HFFc6 (cell line): ENCODE data around the gene LTBP2. TPM values are rescaled to one million over a fixed set of nuclear protein-coding genes. Genes with fewer than 3 reads are reported as not detected.

Source experiments
- DNase-seq: peaks from one replicate; pipeline ENCODE4 v3.0.0-alpha.2; 2018
- H3K27ac Mint-ChIP-seq: 2 replicates; pipeline ENCODE4 v1.8.0; 2020; ENCODE audit warnings: mild to moderate bottlenecking, mixed read lengths
- H3K27me3 Mint-ChIP-seq: 2 replicates; pipeline ENCODE4 v1.8.0; 2021; ENCODE audit warnings: mild to moderate bottlenecking, moderate library complexity, mixed read lengths; ENCODE audit not compliant: insufficient read depth
- H3K36me3 Mint-ChIP-seq: 2 replicates; pipeline ENCODE4 v1.8.0; 2021; ENCODE audit warnings: low read depth, mixed read lengths
- H3K4me1 Mint-ChIP-seq: 2 replicates; pipeline ENCODE4 v1.8.0; 2020; ENCODE audit warnings: low read depth, mixed read lengths
- H3K4me3 Mint-ChIP-seq: 2 replicates; pipeline ENCODE4 v1.8.0; 2020; ENCODE audit warnings: mild to moderate bottlenecking, moderate library complexity, mixed read lengths
- H3K9me3 Mint-ChIP-seq: 2 replicates; pipeline ENCODE4 v1.8.0; 2020; ENCODE audit warnings: mild to moderate bottlenecking, mixed read lengths
- total RNA-seq, 6 experiments: library from RNA; stranded (reverse); fragmentation: NEBNext Ultra II Directional; extraction: Animal tissue kit (Norgen Biotek cat#: 25700); gene quantifications; 2 replicates in 1 of 6; 3 replicates in 5 of 6; pipeline ENCODE4 v1.2.3, GENCODE V29; 2021
- TF ChIP-seq, protein P1 (sequence below): fragments of 200-600 bp; sonication (generic); IDR thresholded peaks from 2 replicates; pipeline ENCODE4 v1.5.0; 2021; ENCODE audit warnings: antibody characterized with exemption, mild to moderate bottlenecking

LTBP2 gene
- total RNA-seq, 6 experiments from 2014 or later, result 109 to 165 (median 120) TPM

DNA sequence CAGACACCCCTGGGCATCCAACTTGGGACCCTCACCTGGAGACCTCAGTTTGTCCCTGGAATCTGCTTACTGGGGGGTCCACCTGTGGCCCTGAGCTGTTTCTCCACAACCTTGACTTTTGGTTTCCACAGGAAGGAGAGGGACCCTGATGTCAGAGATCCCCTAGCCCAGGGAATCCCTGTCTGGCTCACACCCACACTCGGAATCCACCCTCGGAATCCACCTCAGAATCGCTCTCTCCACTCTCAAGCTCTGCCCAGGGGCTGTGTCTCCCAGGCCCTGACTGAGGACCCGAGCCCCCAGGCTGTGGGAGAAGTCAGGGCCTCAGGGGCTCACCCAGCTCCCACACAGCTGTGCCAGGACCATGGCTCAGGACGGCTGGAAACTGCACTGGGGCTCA lies 17.4 kb downstream of the LTBP2 start:
- DNase-seq, result no peak
- H3K27me3 Mint-ChIP-seq, result no peaks in the 10 kb centered on the region
- H3K36me3 Mint-ChIP-seq, result no peaks in the 10 kb centered on the region
- TF ChIP-seq, protein P1, sequence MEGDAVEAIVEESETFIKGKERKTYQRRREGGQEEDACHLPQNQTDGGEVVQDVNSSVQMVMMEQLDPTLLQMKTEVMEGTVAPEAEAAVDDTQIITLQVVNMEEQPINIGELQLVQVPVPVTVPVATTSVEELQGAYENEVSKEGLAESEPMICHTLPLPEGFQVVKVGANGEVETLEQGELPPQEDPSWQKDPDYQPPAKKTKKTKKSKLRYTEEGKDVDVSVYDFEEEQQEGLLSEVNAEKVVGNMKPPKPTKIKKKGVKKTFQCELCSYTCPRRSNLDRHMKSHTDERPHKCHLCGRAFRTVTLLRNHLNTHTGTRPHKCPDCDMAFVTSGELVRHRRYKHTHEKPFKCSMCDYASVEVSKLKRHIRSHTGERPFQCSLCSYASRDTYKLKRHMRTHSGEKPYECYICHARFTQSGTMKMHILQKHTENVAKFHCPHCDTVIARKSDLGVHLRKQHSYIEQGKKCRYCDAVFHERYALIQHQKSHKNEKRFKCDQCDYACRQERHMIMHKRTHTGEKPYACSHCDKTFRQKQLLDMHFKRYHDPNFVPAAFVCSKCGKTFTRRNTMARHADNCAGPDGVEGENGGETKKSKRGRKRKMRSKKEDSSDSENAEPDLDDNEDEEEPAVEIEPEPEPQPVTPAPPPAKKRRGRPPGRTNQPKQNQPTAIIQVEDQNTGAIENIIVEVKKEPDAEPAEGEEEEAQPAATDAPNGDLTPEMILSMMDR, result no peak
- peak overlapping the region; percentile 88 for H3K27ac Mint-ChIP-seq
- peak overlapping the region; percentile 26 for H3K4me3 Mint-ChIP-seq
- peaks cover 87% of the 10 kb centered on the region for H3K4me1 Mint-ChIP-seq
- no peaks in the 10 kb centered on the region for H3K9me3 Mint-ChIP-seq

DNA sequence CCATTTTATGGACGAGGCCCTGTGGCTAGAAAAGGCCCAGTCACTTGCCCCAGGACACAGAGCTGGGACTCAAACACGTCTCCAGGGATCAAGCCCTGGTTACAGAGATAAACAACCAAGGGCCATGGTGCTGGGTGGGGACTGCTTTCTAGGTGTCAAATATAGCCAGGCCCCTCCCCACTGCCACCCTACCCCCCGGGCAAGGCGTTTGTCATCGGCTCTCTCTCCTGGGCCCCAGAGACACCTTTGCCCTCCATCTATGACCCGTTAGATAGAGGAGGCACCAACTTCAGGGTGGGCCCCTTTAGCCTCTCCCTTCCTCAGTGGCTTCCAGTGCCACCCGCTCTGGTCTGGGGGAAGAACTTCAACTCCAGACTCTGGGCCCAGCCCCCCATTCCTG lies 18.0 kb downstream of the LTBP2 start:
- H3K27ac Mint-ChIP-seq, result peak overlapping the region; percentile 88
- no peak overlapping the region for H3K4me3 Mint-ChIP-seq
- TF ChIP-seq, protein P1, result no peak
- no peaks in the 10 kb centered on the region for H3K9me3 Mint-ChIP-seq
- no peak for DNase-seq
- H3K4me1 Mint-ChIP-seq, result peaks cover 84% of the 10 kb centered on the region
- H3K36me3 Mint-ChIP-seq, result peaks cover 2% of the 10 kb centered on the region
- H3K27me3 Mint-ChIP-seq, result no peaks in the 10 kb centered on the region

DNA sequence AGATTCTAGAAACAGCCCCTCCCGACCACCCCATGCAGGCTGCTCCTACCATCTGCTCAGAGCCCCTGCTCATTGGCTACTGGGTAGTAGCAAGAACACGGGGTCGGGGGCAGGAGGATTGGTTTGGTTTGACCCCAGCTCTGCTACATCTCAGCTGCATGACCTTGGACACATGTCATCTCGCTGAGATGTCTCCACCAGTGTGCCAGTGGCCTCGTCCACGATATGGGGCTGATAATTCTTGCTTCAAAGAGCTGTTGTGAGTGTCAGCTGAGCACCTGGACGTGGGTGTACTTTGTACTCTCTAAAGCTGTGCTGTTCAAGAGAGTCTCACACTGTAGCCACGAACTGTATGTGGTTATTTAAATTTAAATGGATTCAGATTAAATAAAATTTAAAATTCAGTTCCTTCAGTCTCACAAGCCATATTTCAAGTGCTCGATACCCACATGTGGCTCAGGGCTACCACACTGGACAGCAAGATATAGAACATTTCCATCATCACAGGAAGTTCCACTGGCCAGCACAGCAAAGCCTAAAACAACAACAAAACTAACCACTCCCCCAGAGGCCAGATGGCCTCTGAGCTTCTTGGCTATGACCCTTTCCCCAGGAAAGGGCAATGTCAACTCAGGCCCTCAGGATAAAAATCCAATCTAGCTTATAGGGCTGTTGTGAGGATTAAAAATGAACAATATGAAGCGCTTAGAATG lies 18.6 kb downstream of the LTBP2 start:
- Mint-ChIP-seq H3K27me3 (no peaks in the 10 kb centered on the region), H3K27ac (peak overlapping the region; percentile 88), H3K9me3 (no peaks in the 10 kb centered on the region), H3K4me3 (no peak overlapping the region), H3K4me1 (peaks cover 84% of the 10 kb centered on the region), H3K36me3 (peaks cover 5% of the 10 kb centered on the region)
- TF ChIP-seq, protein P1, result no peak
- DNase-seq, result no peak

DNA sequence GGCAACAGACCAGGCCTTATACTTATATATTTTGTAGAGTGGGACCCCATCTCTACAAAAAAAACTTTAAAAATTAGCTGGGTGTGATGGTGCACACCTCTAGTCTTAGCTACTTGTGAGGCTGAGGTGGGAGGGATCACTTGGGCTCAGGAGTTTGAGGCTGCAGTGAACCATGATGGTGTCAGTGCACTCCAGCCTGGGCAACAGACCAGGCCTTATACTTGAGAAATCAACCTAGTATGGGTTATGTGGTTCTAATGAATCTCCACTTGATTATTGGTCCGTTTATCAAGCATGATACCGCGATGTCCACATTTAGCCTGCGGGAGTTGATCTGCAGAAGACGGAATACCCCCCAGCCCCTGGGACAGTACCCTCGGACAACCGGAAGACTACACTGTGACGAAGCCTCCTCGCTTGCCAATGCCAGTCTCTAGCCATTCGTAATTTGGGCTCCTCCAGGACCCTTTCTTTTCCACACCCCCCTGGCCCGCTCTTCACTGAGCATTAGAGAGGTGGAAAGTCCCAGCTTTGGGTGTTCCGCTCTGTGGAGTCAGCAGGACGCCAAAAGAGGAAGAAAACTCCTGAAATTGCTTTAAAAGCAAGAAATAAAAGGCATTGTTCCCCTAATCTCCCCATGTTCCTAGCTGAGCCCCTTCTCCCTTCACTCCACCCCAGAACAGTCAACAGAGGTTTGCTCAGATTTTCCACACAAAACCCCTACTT lies 19.4 kb downstream of the LTBP2 start:
- no peaks in the 10 kb centered on the region for H3K27me3 Mint-ChIP-seq

DNA sequence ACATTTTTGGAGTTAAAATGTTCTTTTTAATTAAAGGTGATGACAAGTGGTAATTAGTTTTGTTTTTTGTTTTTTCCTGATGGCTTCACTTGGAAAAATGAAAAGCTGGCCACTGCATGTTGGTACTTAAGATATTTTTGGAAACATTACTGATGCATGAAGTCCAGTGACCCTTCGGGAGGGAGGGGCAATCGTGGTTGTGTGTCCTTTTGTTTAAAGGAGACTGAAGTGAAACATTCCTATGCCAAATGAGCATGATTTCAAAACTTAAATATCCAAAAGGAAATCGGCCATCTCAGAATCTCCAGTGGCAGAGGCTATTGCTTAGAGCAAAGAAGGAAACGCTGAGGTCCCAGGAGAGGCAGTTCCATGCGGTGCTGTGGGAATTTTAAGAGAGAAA lies 20.1 kb downstream of the LTBP2 start:
- peak overlapping the region; percentile 65 for H3K27ac Mint-ChIP-seq
- TF ChIP-seq, protein P1, result no peak

More for the DNA sequence above, 19.4 kb downstream of the LTBP2 start:
- Mint-ChIP-seq H3K27ac (peak overlapping the region; percentile 46), H3K9me3 (no peaks in the 10 kb centered on the region), H3K4me3 (no peak overlapping the region), H3K4me1 (peaks cover 78% of the 10 kb centered on the region), H3K36me3 (peaks cover 5% of the 10 kb centered on the region)
- DNase-seq, result no peak
- TF ChIP-seq, protein P1, result no peak

More for the DNA sequence above, 20.1 kb downstream of the LTBP2 start:
- no peak for DNase-seq
- H3K4me3 Mint-ChIP-seq, result peak overlapping the region; percentile 36; the same call in 1 of the 2 replicates
- H3K4me1 Mint-ChIP-seq, result peaks cover 76% of the 10 kb centered on the region
- H3K36me3 Mint-ChIP-seq, result peaks cover 5% of the 10 kb centered on the region
- no peaks in the 10 kb centered on the region for H3K27me3 Mint-ChIP-seq
- H3K9me3 Mint-ChIP-seq, result no peaks in the 10 kb centered on the region
